NCI-H146 treated with DMSO at 0.1 percent for 48 hours (cell line): ENCODE data around the gene RAB11B.
A peak's percentile ranks its signal among the peaks of the same experiment; 100 is the strongest.
"Not testable (repeated sequence)": the region's sequence is repeated elsewhere in the genome, so short reads cannot be mapped to it uniquely, and the experiment has no call there.

Experiments used
- DNase-seq: peaks from one replicate; lab custom pipeline; 2025; ENCODE audit not compliant: unreplicated experiment; lab: John Stamatoyannopoulos, UW

The RAB11B gene

GRCh38 chr19:8425331-8425730 lies 35.2 kb downstream of the RAB11B start:
- not testable (repeated sequence) for DNase-seq

GRCh38 chr19:8426283-8426682 lies 36.1 kb downstream of the RAB11B start:
- no peak for DNase-seq

GRCh38 chr19:8429044-8429443 lies 38.9 kb downstream of the RAB11B start:
- no peak for DNase-seq

- DNase-seq = no peak
These were observed 39.7 kb downstream of the RAB11B start for GRCh38 chr19:8429826-8430225.

- DNase-seq = no peak
These were observed 40.5 kb downstream of the RAB11B start for GRCh38 chr19:8430650-8431049.

- no peak for DNase-seq
These were observed 48.1 kb downstream of the RAB11B start for GRCh38 chr19:8438236-8438635.

- no peak for DNase-seq
These were observed 51.8 kb downstream of the RAB11B start for GRCh38 chr19:8441725-8442544.

GRCh38 chr19:8444140-8444676 lies 54.0 kb downstream of the RAB11B start:
- not testable (repeated sequence) for DNase-seq

- DNase-seq = peak; percentile 89
These were observed 54.7 kb downstream of the RAB11B start, which contains the start of gene HNRNPM for GRCh38 chr19:8444677-8445487. TSS of gene HNRNPM (plus strand) at chr19:8444975. CDS start at chr19:8444999, 24 bp downstream.

GRCh38 chr19:8445488-8446001 lies 55.4 kb downstream of the RAB11B start:
- DNase-seq = peak; percentile 8

GRCh38 chr19:8446061-8446709 lies 56.0 kb downstream of the RAB11B start:
- no peak for DNase-seq

GRCh38 chr19:8449830-8450229 lies 59.7 kb downstream of the RAB11B start:
- no peak for DNase-seq

- no peak for DNase-seq
These were observed 61.2 kb downstream of the RAB11B start for GRCh38 chr19:8451377-8451776.

GRCh38 chr19:8451885-8452284 lies 61.7 kb downstream of the RAB11B start:
- no peak for DNase-seq

GRCh38 chr19:8452446-8453123 lies 62.4 kb downstream of the RAB11B start:
- DNase-seq = no peak

- DNase-seq = no peak
These were observed 63.5 kb downstream of the RAB11B start for GRCh38 chr19:8453616-8454015.
